Naive thymus-derived CD8-positive, alpha-beta T cell (primary cell): ENCODE results near the gene BTBD2. TPM values are rescaled to one million over a fixed set of nuclear protein-coding genes. Genes with fewer than 3 reads are reported as not detected.
"Not testable (repeated sequence)": the region's sequence is repeated elsewhere in the genome, so short reads cannot be mapped to it uniquely, and the experiment has no call there.

Experiments used
- ATAC-seq, 2 donors: fragments of 150-1000 bp; cut with Tn5 transposase in 1 of 2; sonication (Bioruptor Pico), chemical (Tn5 transposase) in 1 of 2; 1 replicate in 1 of 2; 2 replicates in 1 of 2; pipeline ENCODE4 v1.10.0; 2021; ENCODE audit warnings: mild to moderate bottlenecking in 2 of 2, moderate library complexity in 2 of 2
- POLR2A ChIA-PET: fragments of 350-600 bp; sonication (Branson Sonifier 250); formaldehyde crosslinking; loops from one replicate; lab custom pipeline; 2021; ENCODE audit warnings: antibody characterized with exemption; lab: Charles Lee
- DNase-seq, 10 donors: peaks; one replicate each; pipeline versions ENCODE4 v3.0.0 to v3.0.0-alpha.2; 2020 to 2022
- H3K27ac Mint-ChIP-seq, 10 donors: one replicate each; pipeline ENCODE4 v1.8.0; 2020 to 2022; ENCODE audit warnings: mild to moderate bottlenecking in 10 of 10, mixed read lengths in 10 of 10, moderate library complexity in 4 of 10, inconsistent platforms in 1 of 10
- H3K27me3 Mint-ChIP-seq, 5 donors: one replicate each; pipeline ENCODE4 v1.8.0; 2021 to 2022; ENCODE audit warnings: mixed read lengths in 5 of 5
- H3K36me3 Mint-ChIP-seq, 3 donors: one replicate each; pipeline ENCODE4 v1.8.0; 2020 to 2022; ENCODE audit warnings: mixed read lengths in 3 of 3, mild to moderate bottlenecking in 2 of 3, inconsistent platforms in 1 of 3
- H3K4me1 Mint-ChIP-seq, 4 donors: one replicate each; pipeline ENCODE4 v1.8.0; 2021 to 2022; ENCODE audit warnings: mixed read lengths in 4 of 4
- H3K4me3 Mint-ChIP-seq, 10 donors: one replicate each; pipeline ENCODE4 v1.8.0; 2020 to 2022; ENCODE audit warnings: mild to moderate bottlenecking in 10 of 10, mixed read lengths in 10 of 10, moderate library complexity in 6 of 10, inconsistent platforms in 1 of 10
- H3K9me3 Mint-ChIP-seq, 9 donors: one replicate each; pipeline ENCODE4 v1.8.0; 2020 to 2022; ENCODE audit warnings: mixed read lengths in 9 of 9, mild to moderate bottlenecking in 3 of 9, inconsistent platforms in 1 of 9, moderate library complexity in 1 of 9
- polyA plus RNA-seq, 3 donors: library from polyadenylated mRNA; unstranded; fragments of 300-500 nt; fragmentation: Illumina TruSeq; gene quantifications; one replicate each; pipeline ENCODE4 v1.2.3, GENCODE V29; 2021
- total RNA-seq, 8 experiments: library from RNA in 2 of 8; stranded (reverse) in 2 of 8; gene quantifications; one replicate each; pipeline ENCODE4 v1.2.3 and lab custom pipeline; 2021 to 2026

BTBD2 gene
- total and polyA plus RNA-seq, 5 experiments from 2014 or later, result 3.2 to 64.1 (median 7.3) TPM

DNA sequence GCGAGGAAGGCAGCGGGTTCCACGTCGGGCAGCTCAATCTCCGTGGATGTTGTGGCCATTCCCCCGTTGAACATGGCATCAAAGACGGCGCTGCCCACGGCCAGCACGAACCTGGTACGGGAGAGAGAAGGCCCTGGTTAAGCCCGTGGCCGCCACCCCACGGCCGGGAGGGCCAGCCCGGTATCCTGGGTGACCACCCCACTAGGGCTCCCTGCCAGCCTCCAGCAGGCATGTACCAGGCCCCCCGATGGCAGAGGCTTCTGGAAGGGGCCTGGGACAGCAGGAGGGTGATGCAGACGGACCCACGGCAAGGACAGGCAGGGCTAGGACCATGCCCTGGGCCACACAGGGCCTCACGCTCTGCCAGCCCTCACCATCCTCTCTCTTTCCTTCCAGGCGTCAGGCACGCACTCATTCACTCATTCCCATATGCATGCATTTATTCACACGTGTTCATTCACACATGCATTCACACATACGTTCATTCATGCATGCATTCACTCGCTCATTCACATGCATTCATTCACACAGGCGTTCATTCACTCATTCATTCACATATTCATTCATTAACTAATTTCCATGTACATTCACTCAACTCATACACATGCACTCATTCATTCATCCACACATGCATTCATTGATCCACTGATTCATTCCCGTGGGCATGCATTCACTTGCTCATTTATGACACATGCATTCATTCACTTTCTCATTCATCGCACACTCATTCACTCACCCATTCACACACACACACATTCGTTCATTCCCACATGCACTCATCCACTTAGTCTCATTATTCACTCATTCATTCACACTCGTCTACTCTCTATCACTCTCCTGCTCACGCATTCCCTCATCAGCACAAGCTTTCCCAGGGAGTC, 17.9 kb downstream of the BTBD2 start:
- DNase-seq (no peak), ATAC-seq (no peak)
- POLR2A ChIA-PET, result no interaction called here
- peak overlapping the region in 3 of 10 donors; percentile 14 to 56 (median 53) for H3K27ac Mint-ChIP-seq
- H3K4me1 Mint-ChIP-seq, result peaks cover 0 to 10% (median 4%) of the 10 kb centered on the region in 4 donors
- H3K9me3 Mint-ChIP-seq, result no peaks in the 10 kb centered on the region
- no peaks in the 10 kb centered on the region for H3K27me3 Mint-ChIP-seq
- H3K4me3 Mint-ChIP-seq, result peak overlapping the region in 1 of 10 donors; percentile 25
- peaks cover 0 to 41% (median 7%) of the 10 kb centered on the region in 3 donors for H3K36me3 Mint-ChIP-seq

DNA sequence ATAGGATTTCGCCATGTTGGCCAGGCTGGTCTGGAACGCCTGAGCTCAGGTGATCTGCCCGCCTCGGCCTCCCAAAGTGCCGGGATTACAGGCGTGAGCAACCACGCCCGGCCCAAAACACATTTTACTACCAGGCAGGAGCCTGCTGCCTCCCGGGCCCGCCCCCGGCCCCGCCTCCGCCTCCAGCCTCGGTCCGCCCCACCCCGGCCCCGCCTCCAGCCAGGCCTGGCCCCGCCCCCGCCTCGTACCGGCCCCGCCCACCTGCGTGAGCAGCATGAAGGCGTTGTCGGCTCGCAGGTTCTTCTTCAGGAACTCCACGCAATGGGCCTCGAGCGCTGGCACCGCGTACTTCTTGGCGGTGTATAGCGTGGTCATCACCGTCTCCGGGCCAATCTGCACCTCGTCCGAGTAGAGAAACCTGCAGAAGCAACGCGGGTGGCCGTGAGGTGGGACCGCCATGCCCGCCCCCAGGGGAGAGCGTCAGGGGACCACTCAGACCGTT, 22.7 kb downstream of the BTBD2 start:
- POLR2A ChIA-PET, result no interaction called here
- Mint-ChIP-seq H3K27ac (peak overlapping the region in 1 of 10 donors; percentile 72), H3K4me1 (peaks cover 0 to 3% (median 1%) of the 10 kb centered on the region in 4 donors), H3K36me3 (peaks cover 0 to 44% (median 7%) of the 10 kb centered on the region in 3 donors), H3K4me3 (no peak overlapping the region), H3K27me3 (no peaks in the 10 kb centered on the region), H3K9me3 (no peaks in the 10 kb centered on the region)
- ATAC-seq, result no peak
- DNase-seq, result peak in 2 of 10 donors; percentile 9 to 35

GRCh38 chr19:1991018-1991913, 24.2 kb downstream of the BTBD2 start:
- Mint-ChIP-seq H3K9me3 (no peaks in the 10 kb centered on the region), H3K4me1 (no peaks in the 10 kb centered on the region), H3K27ac (peak overlapping the region in 2 of 10 donors; percentile 19 to 60), H3K36me3 (peaks cover 0 to 45% (median 5%) of the 10 kb centered on the region in 3 donors), H3K27me3 (no peaks in the 10 kb centered on the region), H3K4me3 (no peak overlapping the region)
- POLR2A ChIA-PET, result interaction anchor here (0.6 kb wide), 1 partner anchor 644 kb away, joined by 3 read pairs; no protein-coding TSS in a partner anchor
- ATAC-seq, result no peak
- no peak for DNase-seq

DNA sequence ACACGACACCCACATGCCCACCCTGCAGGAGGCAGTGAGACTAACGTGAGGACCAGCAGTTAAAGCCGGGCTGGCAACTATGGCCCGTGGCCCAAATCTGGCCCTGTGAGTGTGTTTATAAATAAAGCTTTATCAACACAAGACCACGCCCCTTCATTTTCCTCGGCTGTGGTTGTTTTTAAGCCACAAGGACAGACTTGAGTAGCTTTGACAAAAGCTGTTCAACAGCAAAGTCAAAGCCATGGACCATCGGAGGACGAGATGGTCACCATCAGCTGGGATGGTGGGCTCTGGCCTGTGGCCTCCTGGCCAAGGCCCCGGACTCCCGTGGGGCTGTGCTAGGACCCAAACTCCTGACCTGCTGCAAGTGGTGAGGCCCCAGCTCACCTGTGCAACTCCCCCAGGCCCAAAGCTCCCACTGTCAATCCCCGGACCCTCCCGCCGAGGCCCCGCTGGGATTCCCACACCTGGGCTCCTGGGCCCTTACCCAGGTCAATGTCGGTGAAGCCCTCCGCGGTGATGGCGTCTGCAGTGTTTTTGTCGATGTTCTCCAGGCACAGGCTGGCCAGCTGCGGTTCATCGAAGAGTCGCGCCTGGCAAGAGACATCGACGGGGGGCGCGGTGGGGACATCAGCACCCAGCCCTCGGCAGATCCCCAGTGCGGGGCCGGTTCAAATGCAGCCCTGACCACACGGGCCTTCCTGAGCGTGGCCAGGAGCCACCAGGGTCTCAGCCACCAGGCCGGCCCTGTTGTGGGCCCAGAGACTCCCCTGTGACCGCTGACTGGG, 25.1 kb downstream of the BTBD2 start:
- no peaks in the 10 kb centered on the region for H3K9me3 Mint-ChIP-seq
- H3K27me3 Mint-ChIP-seq, result no peaks in the 10 kb centered on the region
- no peak overlapping the region for H3K4me3 Mint-ChIP-seq
- no peak overlapping the region for H3K27ac Mint-ChIP-seq
- no peaks in the 10 kb centered on the region for H3K4me1 Mint-ChIP-seq
- POLR2A ChIA-PET, result interaction anchor here (2.1 kb wide), 1 partner anchor 11 kb away, joined by 5 read pairs; no protein-coding TSS in a partner anchor
- DNase-seq (no peak), ATAC-seq (no peak)
- peaks cover 0 to 43% (median 0%) of the 10 kb centered on the region in 3 donors for H3K36me3 Mint-ChIP-seq

- Mint-ChIP-seq H3K27me3 (no peaks in the 10 kb centered on the region), H3K4me1 (no peaks in the 10 kb centered on the region), H3K36me3 (peaks cover 0 to 49% (median 0%) of the 10 kb centered on the region in 3 donors), H3K4me3 (no peak overlapping the region), H3K9me3 (no peaks in the 10 kb centered on the region), H3K27ac (no peak overlapping the region)
- POLR2A ChIA-PET, result interaction anchor here (0.6 to 2.1 kb wide), 3 partner anchors 10 to 18 kb away, joined by 3 to 5 read pairs (median 4); no protein-coding TSS in a partner anchor
- DNase-seq, result no peak
- no peak for ATAC-seq
Observed at GRCh38 chr19:1989513-1990229, 25.8 kb downstream of the BTBD2 start.

- ATAC-seq, DNase-seq, H3K9me3 Mint-ChIP-seq, H3K4me1 Mint-ChIP-seq, H3K4me3 Mint-ChIP-seq, H3K27me3 Mint-ChIP-seq: not testable (repeated sequence)
- peaks cover 0 to 58% (median 1%) of the 10 kb centered on the region in 3 donors for H3K36me3 Mint-ChIP-seq
- POLR2A ChIA-PET, result interaction anchor here (0.6 to 2.1 kb wide), 4 partner anchors 9 to 184 kb away, joined by 3 to 5 read pairs (median 4); no protein-coding TSS in a partner anchor
- peak overlapping the region in 5 of 10 donors; percentile 26 to 80 (median 52) for H3K27ac Mint-ChIP-seq
Observed at GRCh38 chr19:1988464-1988863, 27.1 kb downstream of the BTBD2 start.

DNA sequence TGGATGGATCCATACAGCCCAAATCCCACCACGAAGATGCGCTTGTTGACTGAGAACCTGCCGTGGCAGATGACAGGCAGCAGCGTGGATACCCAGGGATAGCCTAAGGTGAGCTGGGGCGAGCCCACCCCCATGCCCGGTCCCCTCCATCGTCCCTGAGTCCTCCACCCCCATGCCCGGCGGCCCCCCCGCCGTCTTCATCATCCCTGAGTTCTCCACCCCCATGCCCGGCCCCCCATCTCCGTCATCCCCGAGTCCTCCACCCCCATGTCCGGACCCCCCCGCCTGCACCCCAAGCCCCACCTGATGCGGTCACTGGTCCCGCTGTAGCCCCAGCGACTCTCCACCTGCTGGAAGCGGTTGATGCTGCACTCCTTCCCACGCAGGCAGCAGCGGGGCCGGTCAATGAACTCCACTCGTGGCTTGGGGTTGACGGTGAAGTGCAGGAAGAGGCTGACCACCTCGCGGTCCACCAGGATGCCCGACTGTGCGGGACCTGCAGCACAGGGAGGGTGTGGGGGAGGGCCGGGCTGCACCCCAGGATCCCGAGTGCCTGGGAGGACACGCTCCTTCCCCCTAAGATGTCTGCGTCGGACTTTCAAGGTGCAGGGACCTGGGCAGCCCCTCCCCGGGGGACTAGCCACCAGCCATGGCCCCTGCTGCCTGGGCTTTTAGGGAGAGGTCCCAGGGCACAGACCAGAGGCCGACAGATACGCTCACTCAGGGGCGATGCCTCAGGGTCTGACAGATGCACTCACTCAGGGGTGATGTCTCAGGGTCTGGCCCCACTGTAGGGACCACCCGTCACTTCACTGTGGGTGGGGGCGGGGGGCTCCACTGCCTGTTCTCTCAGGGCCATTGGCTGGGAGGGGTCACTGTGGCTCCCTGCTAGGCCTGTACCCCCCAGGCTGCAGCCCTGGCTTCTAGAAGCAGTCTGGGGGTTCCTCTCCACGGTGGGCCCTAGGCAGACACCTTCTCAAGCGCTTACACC, 28.0 kb downstream of the BTBD2 start:
- H3K27me3 Mint-ChIP-seq, result no peaks in the 10 kb centered on the region
- POLR2A ChIA-PET, result no interaction called here
- H3K4me3 Mint-ChIP-seq, result no peak overlapping the region
- H3K9me3 Mint-ChIP-seq, result no peaks in the 10 kb centered on the region
- DNase-seq (no peak), ATAC-seq (no peak)
- peaks cover 0 to 60% (median 3%) of the 10 kb centered on the region in 3 donors for H3K36me3 Mint-ChIP-seq
- H3K27ac Mint-ChIP-seq, result peak overlapping the region in 4 of 10 donors; percentile 25 to 63 (median 42)
- no peaks in the 10 kb centered on the region for H3K4me1 Mint-ChIP-seq

DNA sequence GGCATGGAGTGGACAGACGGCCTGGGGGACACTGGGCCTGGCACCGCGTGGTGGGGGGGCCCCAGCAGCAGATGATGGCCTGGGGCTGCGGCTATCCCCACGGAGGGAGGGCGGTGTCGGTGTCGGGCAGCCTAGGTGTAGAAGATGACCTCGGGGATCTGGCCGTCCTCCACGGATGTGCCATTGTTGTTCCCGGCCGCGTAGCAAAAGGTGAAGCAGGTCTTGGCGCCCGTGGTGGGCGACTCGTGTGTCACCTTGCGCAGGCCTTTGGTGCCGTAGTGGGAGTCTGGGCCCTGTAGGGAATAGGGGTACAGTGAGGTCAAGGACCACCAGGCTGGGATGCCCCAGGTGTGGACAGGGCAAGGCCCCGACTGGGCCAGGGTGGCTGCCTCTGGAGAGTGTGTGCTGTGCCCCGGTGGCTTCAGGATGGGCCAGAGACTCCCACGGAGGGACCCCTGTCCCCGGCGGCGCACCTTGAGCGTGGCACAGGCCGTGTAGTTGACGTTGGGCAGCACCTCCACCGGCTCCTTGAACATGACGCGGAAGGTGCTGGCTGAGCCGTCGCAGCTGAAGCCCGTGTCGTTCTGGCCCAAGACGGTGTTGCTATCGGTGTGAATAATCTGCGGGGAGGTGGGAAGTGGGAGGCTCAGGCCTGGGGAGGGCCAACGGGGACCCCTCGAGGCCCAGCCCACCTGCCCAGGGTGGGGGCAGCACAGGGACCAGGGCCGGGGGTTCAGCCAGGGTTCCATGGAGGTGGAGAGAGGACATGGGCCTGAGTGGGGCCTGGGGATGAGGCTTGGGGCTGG, 29.0 kb downstream of the BTBD2 start:
- H3K4me1 Mint-ChIP-seq, result no peaks in the 10 kb centered on the region
- H3K36me3 Mint-ChIP-seq, result peaks cover 0 to 66% (median 9%) of the 10 kb centered on the region in 3 donors
- no peaks in the 10 kb centered on the region for H3K27me3 Mint-ChIP-seq
- no peak overlapping the region for H3K4me3 Mint-ChIP-seq
- no peak for ATAC-seq
- H3K27ac Mint-ChIP-seq, result peak overlapping the region in 4 of 10 donors; percentile 10 to 40 (median 18)
- POLR2A ChIA-PET, result no interaction called here
- DNase-seq, result no peak
- no peaks in the 10 kb centered on the region for H3K9me3 Mint-ChIP-seq

GRCh38 chr19:1985588-1986356, 29.7 kb downstream of the BTBD2 start:
- Mint-ChIP-seq H3K27ac (no peak overlapping the region), H3K36me3 (peaks cover 0 to 68% (median 11%) of the 10 kb centered on the region in 3 donors), H3K4me1 (no peaks in the 10 kb centered on the region), H3K4me3 (no peak overlapping the region), H3K9me3 (no peaks in the 10 kb centered on the region), H3K27me3 (no peaks in the 10 kb centered on the region)
- no peak for DNase-seq
- POLR2A ChIA-PET, result no interaction called here
- no peak for ATAC-seq
